Measurements from ENCODE around the gene TTC1. TPM values are rescaled to one million over a fixed set of nuclear protein-coding genes. Genes with fewer than 3 reads are reported as not detected.

Gene TTC1
- total and polyA plus RNA-seq, 2 of the 8 experiments (the other 6 are each of a cell fraction or from before 2014, with no cell fraction given): 25.1 to 63.9 TPM

- no peak for TF ChIP-seq SP2 (IDR thresholded peaks at IDR 0.05; ENCODE audit: low read length)
- no peak for TF ChIP-seq SUZ12 (IDR thresholded peaks at IDR 0.05; ENCODE audit: low read length)
- TF ChIP-seq HDAC6 (IDR thresholded peaks at IDR 0.05; ENCODE audit: low read depth, low read length): no peak
- no peak for TF ChIP-seq KDM1A (IDR thresholded peaks at IDR 0.05; ENCODE audit: borderline replicate concordance, low read length)
- TF ChIP-seq ZNF274 (IDR thresholded peaks at IDR 0.05; ENCODE audit: borderline replicate concordance, extremely low read depth, low read length): no peak
- no peak for TF ChIP-seq GABPA (IDR thresholded peaks at IDR 0.05; ENCODE audit: borderline replicate concordance, insufficient read depth, low read length)
Observed at GRCh38 chr5:160079753-160080152, 70.8 kb downstream of the TTC1 start (continued).

Data from H1 (cell line).